Body of pancreas (tissue), 4 donors: Measurements from ENCODE around the gene ZNF43.
"Not testable (repeated sequence)": the region's sequence is repeated elsewhere in the genome, so short reads cannot be mapped to it uniquely, and the experiment has no call there.

Experiments used
- POLR2A ChIP-seq, 3 donors: fragments of 450-650 bp; IDR thresholded peaks; one replicate each; pipeline ENCODE4 v1.6.1; 2016; ENCODE audit warnings: antibody characterized with exemption in 3 of 3, mild to moderate bottlenecking in 2 of 3
- TF ChIP-seq, protein P1 (sequence below), 7 experiments: fragments of 450-650 bp in 4 of 7; fragments of 200-600 bp in 3 of 7; sonication (generic) in 3 of 7; IDR thresholded peaks; one replicate each; pipeline ENCODE4 v1.5.1; 2016 to 2019; ENCODE audit warnings: antibody characterized with exemption in 7 of 7

DNA sequence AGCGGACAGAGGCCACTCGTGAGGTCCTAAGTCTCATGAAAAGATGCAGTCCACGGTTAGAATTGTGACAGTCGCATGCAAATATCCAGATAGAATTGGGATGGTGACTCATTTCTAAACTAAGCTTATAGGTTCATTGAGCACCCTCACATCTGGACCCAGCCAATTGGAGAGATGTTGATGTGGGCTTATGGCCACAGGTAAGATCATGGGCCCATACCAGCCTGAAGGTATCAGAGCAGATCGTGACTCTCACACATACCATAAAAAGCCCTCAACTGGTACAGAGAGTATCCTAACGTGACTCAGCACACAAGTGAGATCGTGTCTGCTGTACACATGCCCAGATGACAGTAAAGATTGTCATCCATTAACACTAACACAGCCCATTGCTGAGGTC lies 40.6 kb upstream of the ZNF43 start:
- TF ChIP-seq, protein P1, sequence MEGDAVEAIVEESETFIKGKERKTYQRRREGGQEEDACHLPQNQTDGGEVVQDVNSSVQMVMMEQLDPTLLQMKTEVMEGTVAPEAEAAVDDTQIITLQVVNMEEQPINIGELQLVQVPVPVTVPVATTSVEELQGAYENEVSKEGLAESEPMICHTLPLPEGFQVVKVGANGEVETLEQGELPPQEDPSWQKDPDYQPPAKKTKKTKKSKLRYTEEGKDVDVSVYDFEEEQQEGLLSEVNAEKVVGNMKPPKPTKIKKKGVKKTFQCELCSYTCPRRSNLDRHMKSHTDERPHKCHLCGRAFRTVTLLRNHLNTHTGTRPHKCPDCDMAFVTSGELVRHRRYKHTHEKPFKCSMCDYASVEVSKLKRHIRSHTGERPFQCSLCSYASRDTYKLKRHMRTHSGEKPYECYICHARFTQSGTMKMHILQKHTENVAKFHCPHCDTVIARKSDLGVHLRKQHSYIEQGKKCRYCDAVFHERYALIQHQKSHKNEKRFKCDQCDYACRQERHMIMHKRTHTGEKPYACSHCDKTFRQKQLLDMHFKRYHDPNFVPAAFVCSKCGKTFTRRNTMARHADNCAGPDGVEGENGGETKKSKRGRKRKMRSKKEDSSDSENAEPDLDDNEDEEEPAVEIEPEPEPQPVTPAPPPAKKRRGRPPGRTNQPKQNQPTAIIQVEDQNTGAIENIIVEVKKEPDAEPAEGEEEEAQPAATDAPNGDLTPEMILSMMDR (IDR thresholded peaks at IDR 0.05), result not testable (repeated sequence)
- not testable (repeated sequence) for TF ChIP-seq POLR2A (IDR thresholded peaks at IDR 0.05)
